Epithelial cell of esophagus (primary cell): ENCODE measurements around the gene AACS.
A peak's percentile ranks its signal among the peaks of the same experiment; 100 is the strongest.
"Not testable (repeated sequence)": the region's sequence is repeated elsewhere in the genome, so short reads cannot be mapped to it uniquely, and the experiment has no call there.

Experiments
- DNase-seq: peaks from one replicate; pipeline ENCODE4 v3.0.0; 2010; ENCODE audit warnings: low read depth
- H3K4me3 ChIP-seq: 2 replicates; pipeline ENCODE4 v1.5.1; 2011; ENCODE audit warnings: mild to moderate bottlenecking, low read length, control low read depth
- CTCF ChIP-seq: IDR thresholded peaks from 2 replicates; pipeline ENCODE4 v1.5.1; 2011; ENCODE audit warnings: low read depth, mild to moderate bottlenecking, low read length, control low read depth, inconsistent platforms; ENCODE audit not compliant: insufficient read depth; ENCODE audit errors: missing control alignments

AACS gene

GRCh38 chr12:125079084-125079483 lies 13.8 kb downstream of the AACS start:
- no peak overlapping the region for H3K4me3 ChIP-seq
- no peak for TF ChIP-seq CTCF
- no peak for DNase-seq

GRCh38 chr12:125079648-125080645 lies 14.7 kb downstream of the AACS start:
- peak; percentile 80 for DNase-seq
- no peak overlapping the region for H3K4me3 ChIP-seq
- no peak for TF ChIP-seq CTCF

GRCh38 chr12:125081427-125081826 lies 16.2 kb downstream of the AACS start:
- H3K4me3 ChIP-seq, result no peak overlapping the region
- TF ChIP-seq CTCF, result no peak
- DNase-seq, result no peak

GRCh38 chr12:125083072-125083471 lies 17.8 kb downstream of the AACS start:
- TF ChIP-seq CTCF, result no peak
- H3K4me3 ChIP-seq, result no peak overlapping the region
- DNase-seq, result no peak

- not testable (repeated sequence) for DNase-seq, H3K4me3 ChIP-seq
Observed at GRCh38 chr12:125088199-125088598, 23.0 kb downstream of the AACS start.

- H3K4me3 ChIP-seq, result no peak overlapping the region
- TF ChIP-seq CTCF, result no peak
- no peak for DNase-seq
Observed at GRCh38 chr12:125089083-125089482, 23.8 kb downstream of the AACS start.

- no peak for DNase-seq
- no peak for TF ChIP-seq CTCF
- no peak overlapping the region for H3K4me3 ChIP-seq
Observed at GRCh38 chr12:125089626-125090025, 24.4 kb downstream of the AACS start.
